HG03439 (cell line): Measurements from ENCODE around the gene FMO2.
A peak's percentile ranks its signal among the peaks of the same experiment; 100 is the strongest.
"Not testable (repeated sequence)": the region's sequence is repeated elsewhere in the genome, so short reads cannot be mapped to it uniquely, and the experiment has no call there.

Source experiments
- ATAC-seq: cut with Tn5 transposase; IDR thresholded peaks from one replicate; pipeline ENCODE4 v1.9.1; 2021; ENCODE audit warnings: mild to moderate bottlenecking, moderate library complexity; ENCODE audit not compliant: unreplicated experiment

Gene FMO2

GRCh38 chr1:171218661-171219060, 33.6 kb downstream of the FMO2 start:
- ATAC-seq: no peak

- ATAC-seq: no peak
Observed at GRCh38 chr1:171219346-171220080, 34.4 kb downstream of the FMO2 start.

GRCh38 chr1:171220081-171220420, 35.0 kb downstream of the FMO2 start:
- ATAC-seq: no peak

- ATAC-seq: no peak
Observed at GRCh38 chr1:171220581-171221054, 35.5 kb downstream of the FMO2 start.

GRCh38 chr1:171221665-171222591, 36.8 kb downstream of the FMO2 start:
- ATAC-seq: no peak

- ATAC-seq: no peak
Observed at GRCh38 chr1:171222936-171223335, 37.8 kb downstream of the FMO2 start.

- not testable (repeated sequence) for ATAC-seq
Observed at GRCh38 chr1:171224257-171224656, 39.2 kb downstream of the FMO2 start.

- ATAC-seq: peak; percentile 91
Observed at GRCh38 chr1:171226747-171227370, 41.8 kb downstream of the FMO2 start.

- no peak for ATAC-seq
Observed at GRCh38 chr1:171231326-171231725, 46.2 kb downstream of the FMO2 start.

- ATAC-seq: no peak
Observed at GRCh38 chr1:171233183-171233582, 48.1 kb downstream of the FMO2 start.

GRCh38 chr1:171236231-171236630, 51.1 kb downstream of the FMO2 start:
- ATAC-seq: not testable (repeated sequence)

GRCh38 chr1:171243878-171244277, 58.8 kb downstream of the FMO2 start:
- ATAC-seq: no peak

- ATAC-seq: peak; percentile 64
Observed at GRCh38 chr1:171245458-171246064, 60.5 kb downstream of the FMO2 start.

- ATAC-seq: no peak
Observed at GRCh38 chr1:171247501-171247900, 62.4 kb downstream of the FMO2 start.

- no peak for ATAC-seq
Observed at GRCh38 chr1:171248302-171248701, 63.2 kb downstream of the FMO2 start, which contains the start of gene FMO1. Gene FMO1, plus strand, starts transcription at chr1:171248494. Its CDS starts 9,594 bp downstream, at chr1:171258088.

- no peak for ATAC-seq
Observed at GRCh38 chr1:171248841-171249240, 63.7 kb downstream of the FMO2 start.

- no peak for ATAC-seq
Observed at GRCh38 chr1:171250263-171250662, 65.2 kb downstream of the FMO2 start.

GRCh38 chr1:171251042-171251951, 66.2 kb downstream of the FMO2 start:
- no peak for ATAC-seq

GRCh38 chr1:171251952-171252300, 66.8 kb downstream of the FMO2 start:
- no peak for ATAC-seq

GRCh38 chr1:171252482-171252881, 67.4 kb downstream of the FMO2 start:
- ATAC-seq: peak; percentile 92
